HG03045 (cell line): ENCODE results near the gene ZNF57.
A peak's percentile ranks its signal among the peaks of the same experiment; 100 is the strongest.
"Not testable (repeated sequence)": the region's sequence is repeated elsewhere in the genome, so short reads cannot be mapped to it uniquely, and the experiment has no call there.

Source experiments
- ATAC-seq: cut with Tn5 transposase; IDR thresholded peaks from one replicate; pipeline ENCODE4 v1.9.1; 2021; ENCODE audit warnings: mild to moderate bottlenecking, moderate library complexity; ENCODE audit not compliant: unreplicated experiment

ZNF57 gene

DNA sequence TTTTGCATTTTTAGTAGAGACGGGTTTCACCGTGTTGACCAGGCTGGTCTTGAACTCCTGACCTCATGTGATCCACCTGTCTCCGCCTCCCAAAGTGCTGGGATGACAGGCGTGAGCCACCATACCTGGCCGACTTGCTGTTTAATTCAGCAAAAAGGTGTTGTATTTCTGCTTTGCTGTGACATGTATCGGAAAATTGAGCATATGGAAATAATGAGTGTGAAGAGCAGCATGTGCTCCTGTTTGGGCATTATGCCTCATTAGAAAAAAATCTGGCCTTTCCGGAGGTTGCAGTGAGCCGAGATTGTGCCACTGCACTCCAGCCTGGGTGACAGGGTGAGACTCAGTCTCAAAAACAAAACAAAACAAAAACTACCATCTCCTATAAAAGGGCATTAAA lies 10.2 kb upstream of the ZNF57 start:
- not testable (repeated sequence) for ATAC-seq

DNA sequence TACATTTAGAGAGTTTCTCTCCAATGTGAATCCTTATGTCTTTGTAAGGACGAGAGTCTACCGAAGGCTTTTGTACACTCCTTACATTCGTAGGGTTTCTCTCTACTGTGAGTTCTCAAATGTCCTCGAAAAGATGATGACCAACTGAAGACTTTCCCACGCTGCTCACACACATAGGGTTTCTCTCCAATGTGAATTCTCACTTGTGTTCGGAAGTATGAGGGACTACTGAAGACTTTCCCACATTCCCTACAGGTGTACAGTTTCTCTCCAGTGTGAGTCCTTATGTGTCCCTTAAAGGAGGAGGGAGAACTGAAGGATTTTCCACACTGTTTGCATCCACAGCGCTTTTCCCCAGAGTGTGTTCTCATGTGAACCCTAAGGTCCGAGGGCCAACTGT lies 4.0 kb upstream of the ZNF57 start:
- no peak for ATAC-seq

DNA sequence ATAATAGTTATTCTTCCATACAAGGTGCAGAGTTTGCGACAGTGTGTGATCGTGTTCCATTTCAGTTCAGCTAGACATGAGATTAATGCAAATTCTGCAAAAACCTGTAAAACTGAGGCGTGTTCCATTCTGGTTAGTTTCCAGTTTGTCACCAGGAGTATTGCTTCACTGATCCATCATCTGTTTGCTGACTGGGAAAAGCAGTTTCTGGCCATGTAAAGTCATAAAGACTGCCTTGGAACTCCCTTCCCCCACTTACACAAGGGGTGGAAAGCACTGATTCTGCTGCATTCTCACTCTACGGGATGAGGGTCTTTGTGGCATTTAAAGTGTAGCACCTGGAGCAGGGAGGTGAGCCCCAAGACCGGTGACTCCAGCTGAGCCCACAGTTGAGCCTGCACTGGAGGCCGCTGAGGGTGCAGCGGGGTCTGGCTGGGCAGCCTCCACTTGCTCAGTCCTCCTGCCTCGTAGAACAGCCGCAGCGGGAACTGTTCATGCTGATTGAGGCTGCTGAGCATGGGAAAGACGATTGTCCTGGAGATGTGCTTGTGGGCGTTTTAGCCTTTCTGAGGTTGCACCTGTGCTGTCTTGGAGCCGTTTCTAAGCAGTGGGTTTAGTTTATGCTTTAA lies 2.0 kb downstream of the ZNF57 start:
- ATAC-seq: no peak

DNA sequence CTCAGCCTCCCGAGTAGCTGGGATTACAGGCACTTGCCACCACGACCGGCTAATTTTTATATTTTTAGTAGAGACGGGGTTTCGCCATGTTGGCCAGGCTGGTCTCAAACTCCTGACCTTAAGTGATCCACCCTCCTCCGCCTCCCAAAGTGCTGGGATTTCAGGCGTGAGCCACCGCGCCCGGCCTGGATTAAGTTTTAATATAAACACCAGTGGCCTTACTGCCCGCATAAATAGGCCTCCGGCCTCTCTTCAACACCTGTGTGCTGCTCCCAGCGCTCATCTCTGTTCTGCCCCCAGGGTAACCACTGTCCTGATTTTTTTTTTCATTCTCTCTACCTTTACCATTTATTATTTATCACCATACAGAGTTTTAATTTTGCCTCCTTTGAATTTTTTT lies 2.6 kb downstream of the ZNF57 start:
- not testable (repeated sequence) for ATAC-seq

DNA sequence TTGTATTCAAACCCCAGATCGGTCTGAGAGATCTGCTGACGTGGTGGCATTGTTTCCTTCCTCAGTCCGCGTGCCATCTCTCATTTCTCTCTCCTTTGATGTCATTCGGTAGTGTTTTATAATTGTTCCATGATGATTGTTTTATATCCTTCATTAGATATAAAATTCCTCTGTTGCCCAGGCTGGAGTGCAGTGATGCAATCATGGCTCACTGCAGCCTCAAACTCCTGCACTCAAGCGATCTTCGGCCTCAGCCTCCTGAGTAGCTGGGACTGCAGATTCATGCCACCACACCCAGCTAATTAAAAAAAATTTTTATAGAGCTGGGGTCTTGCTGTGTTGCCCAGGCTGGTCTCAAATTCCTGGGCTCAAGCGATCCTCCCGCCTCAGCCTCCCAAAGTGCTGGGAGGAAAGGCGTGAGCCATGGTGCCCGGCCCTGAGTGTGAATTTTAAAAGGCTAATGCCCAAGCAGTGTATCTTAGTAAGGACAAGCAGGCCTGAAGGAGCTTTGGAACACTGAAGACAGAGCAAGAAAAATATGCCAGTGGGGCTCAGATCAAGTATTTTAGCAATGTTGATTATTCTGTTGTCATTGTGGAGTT lies 5.3 kb downstream of the ZNF57 start:
- no peak for ATAC-seq

DNA sequence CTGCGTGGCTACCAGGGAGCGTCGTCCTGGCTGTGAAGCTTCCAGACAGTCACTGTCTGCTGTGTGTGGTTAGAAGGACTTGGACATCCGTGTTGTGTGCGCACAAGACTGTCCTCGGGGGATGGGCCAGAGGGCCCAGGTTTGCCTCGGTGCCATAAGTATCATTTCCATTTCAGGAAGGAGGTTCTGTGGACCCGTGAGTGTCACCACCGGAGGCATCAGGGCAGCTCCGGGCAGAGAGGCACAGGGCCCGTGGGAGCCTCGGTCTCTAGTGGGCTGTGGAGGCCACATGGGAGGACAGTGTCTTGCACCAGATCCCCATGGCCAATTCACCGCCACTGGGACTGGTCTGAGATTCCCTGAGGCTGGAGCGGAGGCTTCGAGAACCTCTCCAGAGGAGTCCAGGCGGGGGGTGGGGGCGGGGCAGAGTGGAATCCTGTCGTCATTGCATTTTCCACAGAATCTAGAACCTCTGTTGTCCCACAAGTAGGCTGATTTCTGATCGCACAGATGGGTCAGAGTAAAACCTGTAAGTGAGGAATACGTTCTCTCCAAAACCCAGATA lies 6.0 kb downstream of the ZNF57 start:
- no peak for ATAC-seq

DNA sequence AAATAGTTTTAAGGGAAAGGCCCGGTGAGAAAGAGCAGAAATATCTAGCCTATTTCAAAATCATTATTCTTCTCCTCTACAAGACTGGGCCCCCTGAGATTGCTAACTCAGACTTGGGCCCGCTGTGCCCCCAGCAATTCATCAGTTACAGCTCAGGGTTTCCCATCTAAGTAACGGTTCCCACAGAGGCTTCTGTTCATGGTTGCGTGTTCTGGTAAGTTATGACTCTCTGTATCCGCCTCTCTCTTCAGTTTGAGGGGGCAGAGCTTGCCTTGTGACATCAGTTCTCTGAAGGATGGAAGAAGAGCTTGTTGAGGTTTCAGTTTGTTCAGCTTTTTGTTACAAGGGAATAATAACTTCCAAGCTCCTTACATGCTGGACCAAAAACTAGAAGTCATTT lies 11.6 kb downstream of the ZNF57 start:
- ATAC-seq: no peak

DNA sequence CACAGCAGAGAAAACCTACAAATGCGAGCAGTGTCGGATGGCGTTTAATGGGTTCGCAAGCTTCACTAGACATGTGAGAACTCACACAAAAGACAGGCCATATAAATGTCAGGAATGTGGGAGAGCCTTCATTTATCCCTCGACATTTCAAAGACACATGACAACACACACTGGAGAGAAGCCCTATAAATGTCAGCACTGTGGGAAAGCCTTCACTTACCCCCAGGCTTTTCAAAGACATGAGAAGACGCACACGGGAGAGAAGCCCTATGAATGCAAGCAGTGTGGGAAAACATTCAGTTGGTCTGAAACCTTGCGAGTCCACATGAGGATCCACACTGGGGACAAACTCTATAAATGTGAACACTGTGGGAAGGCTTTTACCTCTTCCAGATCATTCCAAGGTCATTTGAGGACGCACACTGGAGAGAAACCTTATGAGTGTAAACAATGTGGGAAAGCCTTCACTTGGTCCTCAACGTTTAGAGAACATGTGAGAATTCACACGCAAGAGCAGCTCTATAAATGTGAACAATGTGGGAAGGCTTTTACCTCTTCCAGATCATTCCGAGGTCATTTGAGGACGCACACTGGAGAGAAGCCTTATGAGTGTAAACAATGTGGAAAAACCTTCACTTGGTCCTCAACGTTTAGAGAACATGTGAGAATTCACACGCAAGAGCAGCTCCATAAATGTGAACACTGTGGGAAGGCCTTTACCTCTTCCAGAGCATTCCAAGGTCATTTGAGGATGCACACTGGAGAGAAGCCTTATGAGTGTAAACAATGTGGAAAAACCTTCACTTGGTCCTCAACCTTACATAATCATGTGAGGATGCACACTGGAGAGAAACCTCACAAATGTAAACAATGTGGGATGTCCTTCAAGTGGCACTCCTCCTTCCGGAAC lies 16.8 kb downstream of the ZNF57 start:
- no peak for ATAC-seq

DNA sequence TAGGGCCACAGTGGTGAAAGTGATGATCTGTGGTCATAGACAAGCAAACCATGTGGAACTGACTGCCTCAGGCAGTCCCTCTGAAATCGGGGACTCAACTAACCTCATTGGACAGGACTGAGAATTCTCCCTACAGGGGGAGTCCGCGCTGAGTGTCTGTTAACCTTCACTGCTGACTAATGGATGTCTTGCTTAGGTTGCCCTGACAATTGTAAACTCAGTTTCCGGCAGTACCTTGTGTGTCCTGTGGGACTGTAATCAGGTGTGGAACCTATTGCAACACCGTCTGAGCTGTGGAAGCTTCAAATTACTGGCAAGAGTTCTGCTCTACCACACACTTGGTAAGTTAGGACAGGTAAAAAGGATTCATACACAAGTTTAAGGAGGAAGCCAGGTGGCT lies 22.3 kb downstream of the ZNF57 start:
- ATAC-seq: no peak

DNA sequence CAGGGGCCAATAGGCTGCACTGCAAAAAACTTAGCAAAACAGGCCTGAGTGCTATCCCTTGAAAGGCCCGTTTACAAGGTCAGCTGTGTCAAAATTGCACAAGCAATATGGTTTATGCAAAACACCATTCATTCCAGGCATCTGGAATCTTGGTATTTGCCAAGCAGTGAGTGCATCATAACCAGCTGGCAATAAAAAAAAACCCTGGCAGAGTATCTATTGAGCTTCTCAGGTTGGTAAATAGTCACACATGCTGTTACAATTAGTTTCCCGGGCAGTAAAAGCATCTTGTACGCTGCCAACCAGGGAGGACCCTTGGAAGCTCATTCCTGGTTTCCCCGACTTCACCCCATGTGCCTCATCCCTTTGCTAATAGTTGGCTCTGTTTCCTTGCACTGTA lies 22.8 kb downstream of the ZNF57 start:
- ATAC-seq: no peak

DNA sequence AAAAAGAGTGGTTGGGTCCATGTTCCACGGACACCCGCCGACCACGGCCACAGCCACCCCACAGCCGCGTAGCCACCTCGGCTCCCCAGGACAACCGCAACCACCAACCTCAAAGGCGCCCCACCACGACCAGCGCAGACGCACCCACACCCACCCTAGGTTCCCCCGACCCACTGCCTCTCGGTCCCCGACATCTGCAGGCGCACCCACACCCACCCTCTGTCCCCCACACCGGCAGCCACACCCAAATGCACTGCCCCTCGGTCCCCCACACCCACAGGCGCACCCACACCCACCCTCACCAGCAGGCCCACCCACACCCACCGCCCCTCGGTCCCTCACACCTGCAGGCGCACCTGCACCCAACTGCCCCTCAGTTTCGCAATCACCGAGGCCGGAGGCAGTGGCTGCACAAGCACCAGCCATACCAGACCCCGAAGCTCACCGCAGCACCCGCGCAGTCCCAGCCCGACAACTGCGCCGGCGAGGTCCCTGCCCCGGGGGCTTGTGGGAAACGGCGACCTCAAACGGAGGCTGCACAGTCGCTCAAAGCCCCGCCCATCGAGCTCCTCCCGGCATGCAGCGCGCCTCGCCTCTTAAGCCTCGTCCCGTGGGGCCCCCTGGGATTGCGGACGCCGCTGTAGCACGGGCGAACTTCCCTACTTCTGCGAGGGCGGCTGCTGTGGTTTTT lies 25.8 kb downstream of the ZNF57 start:
- ATAC-seq: no peak

DNA sequence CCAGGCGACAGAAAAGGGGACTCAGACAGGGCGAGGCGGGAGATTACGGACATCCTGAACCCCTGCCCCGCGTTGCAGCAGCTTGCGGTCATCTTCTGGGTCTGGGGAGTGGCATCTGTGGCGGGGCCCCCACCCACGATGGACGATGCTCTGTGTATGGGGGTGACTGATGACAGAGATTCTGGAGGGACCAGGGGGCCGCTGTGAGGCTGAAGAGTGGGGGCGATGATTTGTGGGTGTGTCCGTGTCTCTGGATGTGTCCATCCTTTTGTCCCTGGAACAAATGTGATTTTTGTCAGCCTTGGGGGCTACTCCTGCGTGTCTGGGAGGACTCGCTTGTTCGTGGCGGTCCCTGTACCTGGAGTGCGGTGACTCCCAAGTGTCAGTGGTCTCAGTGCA lies 26.3 kb downstream of the ZNF57 start:
- no peak for ATAC-seq

DNA sequence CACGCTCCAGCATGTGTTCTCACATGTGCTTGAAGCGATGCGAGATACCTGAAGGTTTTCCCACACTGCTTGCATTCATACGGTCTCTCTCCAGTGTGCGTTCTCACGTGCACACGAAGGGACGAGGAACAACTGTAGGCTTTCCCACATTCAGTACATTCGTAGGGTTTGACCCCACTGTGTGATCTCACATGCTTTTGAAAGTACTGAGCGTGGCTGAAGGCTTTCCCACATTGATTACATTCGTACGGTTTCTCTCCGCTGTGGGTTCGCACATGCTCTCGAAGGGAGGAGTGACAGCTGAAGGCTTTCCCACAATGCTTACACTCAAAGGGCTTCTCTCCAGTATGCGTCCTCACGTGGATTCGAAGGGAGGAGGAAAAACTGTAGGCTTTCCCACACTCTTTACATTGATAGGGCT lies 32.8 kb downstream of the ZNF57 start:
- ATAC-seq: no peak

DNA sequence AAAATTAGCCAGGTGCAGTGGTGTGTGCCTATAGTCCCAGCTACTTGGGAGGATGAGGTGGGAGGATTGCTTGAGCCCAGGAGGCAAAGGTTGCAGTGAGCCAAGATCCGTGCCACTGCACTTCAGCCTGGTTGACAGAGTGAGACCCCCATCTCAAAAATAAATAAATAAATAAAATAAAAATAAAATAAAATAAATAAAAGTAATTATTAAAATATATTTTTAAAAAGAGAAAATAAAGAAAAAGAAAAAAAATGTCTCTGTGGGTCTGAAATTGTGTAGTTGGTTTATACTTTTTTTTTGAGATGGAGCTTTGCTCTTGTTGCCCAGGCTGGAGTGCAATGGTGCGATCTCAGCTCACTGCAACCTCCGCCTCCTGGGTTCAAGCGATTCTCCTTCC lies 35.1 kb downstream of the ZNF57 start:
- ATAC-seq: not testable (repeated sequence)

DNA sequence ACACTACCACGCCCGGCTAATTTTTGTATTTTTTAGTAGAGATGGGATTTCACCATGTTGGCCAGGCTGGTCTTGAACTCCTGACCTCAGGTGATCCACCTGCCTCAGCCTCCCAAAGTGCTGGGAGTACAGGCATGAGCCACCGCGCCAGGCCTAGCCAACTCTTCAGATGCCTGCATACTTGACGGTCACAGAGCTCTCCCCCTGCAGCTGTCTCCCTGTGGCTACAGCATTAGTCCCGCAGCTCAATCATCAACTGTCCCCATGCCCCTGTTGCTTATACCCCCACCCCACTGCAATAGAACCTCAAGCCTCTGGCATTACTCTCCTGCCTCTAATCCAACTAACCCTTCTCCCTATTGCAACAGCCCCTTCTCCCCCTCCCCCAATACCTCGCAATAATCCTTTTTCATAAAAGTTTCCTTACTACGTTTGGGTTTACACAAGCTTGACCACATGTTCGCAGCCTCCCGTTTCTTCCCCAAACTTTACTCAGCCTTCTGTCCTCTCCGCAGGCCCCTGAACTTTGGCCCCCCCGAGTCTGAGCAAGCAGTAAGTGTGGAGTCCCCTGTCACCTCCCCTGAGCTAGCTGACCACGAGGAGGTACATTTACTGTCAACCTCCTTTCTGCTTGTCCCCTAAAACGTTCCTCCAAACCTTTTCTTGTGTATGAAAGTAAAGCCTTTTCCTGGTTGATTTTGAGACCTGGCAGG lies 42.4 kb downstream of the ZNF57 start:
- ATAC-seq: no peak

DNA sequence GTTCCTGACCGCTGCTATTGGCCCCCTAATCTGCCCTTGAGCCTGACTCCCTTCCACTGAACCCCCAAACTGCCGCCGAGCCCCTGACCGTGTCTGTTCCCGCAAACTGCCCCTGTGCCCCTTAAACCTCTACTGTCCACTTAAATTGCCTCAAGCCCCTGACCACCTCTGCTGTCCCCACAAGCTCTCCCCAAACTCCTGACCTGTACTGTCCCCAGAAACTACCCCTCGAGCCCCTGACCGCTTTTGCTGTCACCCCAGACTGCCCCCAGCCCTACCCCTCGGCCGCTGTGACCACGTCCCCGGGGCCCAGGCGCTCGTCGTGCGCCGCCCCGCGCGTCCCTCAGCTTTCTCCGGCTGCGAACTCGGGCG lies 43.7 kb downstream of the ZNF57 start:
- no peak for ATAC-seq

DNA sequence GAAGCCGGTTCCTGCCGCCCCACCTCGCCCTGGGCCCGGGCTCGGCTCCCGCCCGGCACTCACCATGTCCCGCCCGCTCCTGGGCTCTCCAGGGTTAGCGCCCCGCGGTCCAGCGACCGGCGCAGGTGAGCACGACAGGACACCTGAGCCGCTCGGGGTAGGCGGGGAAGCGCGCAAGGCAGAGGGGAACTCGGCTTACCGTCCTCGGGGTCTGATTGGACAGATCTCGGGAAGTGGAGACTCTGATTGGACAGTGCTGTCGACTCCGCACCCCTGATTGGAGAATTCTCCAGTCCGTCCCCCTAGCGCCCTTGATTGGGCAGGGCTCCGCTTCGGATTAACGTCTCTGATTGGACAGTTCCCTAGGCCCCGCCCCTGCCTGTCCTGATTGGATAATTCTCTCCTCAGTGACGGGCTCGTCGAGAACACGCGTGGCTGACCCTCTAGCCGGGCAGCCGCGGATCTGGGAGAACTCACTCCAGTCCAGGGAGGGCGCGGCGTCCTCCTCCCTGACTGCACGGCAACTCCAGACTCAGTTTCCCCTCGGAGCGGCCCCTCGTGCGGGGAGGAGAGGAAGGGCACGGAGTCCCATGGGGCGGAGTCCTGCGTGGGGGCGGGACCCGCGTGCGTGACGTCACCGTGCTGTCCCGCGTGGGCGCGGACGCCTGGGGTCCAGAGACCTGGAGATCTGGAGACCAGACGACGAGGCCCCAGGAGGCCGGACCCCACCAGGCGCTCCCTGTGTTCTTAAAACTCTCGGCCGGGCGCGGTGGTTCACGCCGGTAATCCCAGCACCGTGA lies 44.2 kb downstream of the ZNF57 start, which contains the start of gene ZNF77:
Gene ZNF77, minus strand, starts transcription at position 197 of the 800 bp plus-strand sequence. Its CDS starts 131 bp downstream, at position 66.
- ATAC-seq: peak; percentile 94

DNA sequence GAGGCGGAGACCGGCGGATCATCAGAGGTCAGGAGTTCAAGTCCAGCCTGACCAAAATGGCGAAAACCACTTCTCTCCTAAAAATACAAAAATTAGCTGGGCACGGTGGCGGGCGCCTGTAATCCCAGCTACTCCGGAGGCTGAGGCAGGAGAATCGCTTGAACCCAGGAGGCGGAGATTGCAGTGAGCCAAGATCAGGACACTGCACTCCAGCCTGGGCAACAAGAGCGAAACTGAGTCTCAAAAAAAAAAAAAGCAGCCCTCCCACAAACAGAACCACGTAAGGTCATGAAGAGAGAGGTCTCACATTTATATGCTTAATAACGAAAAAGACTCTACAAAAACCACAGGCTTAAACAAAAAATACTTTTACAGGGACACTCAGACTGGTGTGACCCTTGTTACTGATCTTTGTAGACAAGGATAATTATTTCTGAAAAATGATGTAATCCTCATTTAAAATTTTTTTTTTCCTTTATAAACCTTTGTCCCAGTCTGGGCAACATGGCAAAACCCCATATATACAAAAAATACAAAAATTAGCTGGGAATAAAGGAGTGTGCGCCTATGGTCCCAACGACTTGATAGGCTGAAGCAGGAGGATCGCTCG lies 45.0 kb downstream of the ZNF57 start:
- ATAC-seq: no peak

DNA sequence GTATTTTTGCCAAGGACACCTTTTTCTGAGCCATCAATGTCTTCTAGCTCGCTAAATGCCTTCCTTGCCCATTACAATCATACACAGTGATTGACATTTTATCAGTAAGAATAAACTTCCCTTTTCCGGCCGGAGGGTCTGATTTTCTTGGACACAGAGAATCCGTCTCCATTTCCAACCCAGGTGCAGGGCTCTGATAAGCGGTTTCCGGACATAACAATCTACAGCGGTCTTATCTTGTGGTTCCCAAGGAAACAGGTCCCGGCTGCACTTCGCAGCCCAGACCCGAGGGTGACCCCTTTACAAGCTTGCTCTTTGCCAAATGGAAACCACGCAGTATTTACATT lies 49.2 kb downstream of the ZNF57 start:
- peak; percentile 1 for ATAC-seq
